Adrenal gland (tissue), 12 donors: ENCODE measurements around the gene ITPRIPL1. TPM values are rescaled to one million over a fixed set of nuclear protein-coding genes. Genes with fewer than 3 reads are reported as not detected.
A peak's percentile ranks its signal among the peaks of the same experiment; 100 is the strongest.
"Not testable (repeated sequence)": the region's sequence is repeated elsewhere in the genome, so short reads cannot be mapped to it uniquely, and the experiment has no call there.

ENCODE experiments used
- DNase-seq, 7 donors: peaks; one replicate each; pipeline ENCODE4 v3.0.0-alpha.2; 2019 to 2020
- H3K27ac ChIP-seq, 5 donors: fragments of 200-600 bp; sonication (generic) in 4 of 5; 1 replicate in 3 of 5; 2 replicates in 2 of 5; pipeline versions ENCODE4 v1.5.1 to v1.8.0; 2016 to 2020; ENCODE audit warnings: mild to moderate bottlenecking in 1 of 5
- H3K27me3 ChIP-seq: fragments of 200-600 bp; 2 replicates; pipeline ENCODE4 v1.8.0; 2021
- H3K36me3 ChIP-seq, 2 donors: fragments of 200-600 bp; replicated peaks in 1 of 2; 1 replicate in 1 of 2; 2 replicates in 1 of 2; pipeline versions ENCODE4 v1.5.1 to v1.8.0; 2018 to 2022
- H3K4me1 ChIP-seq, 2 donors: fragments of 200-600 bp; replicated peaks in 1 of 2; 1 replicate in 1 of 2; 2 replicates in 1 of 2; pipeline versions ENCODE4 v1.5.1 to v1.8.0; 2018 to 2021
- H3K4me3 ChIP-seq, 4 donors: fragments of 200-600 bp; sonication (generic) in 3 of 4; one replicate each; pipeline ENCODE4 v1.5.1; 2016 to 2018
- H3K9me3 ChIP-seq, 3 donors: fragments of 200-600 bp; sonication (generic) in 1 of 3; replicated peaks in 1 of 3; 1 replicate in 2 of 3; 2 replicates in 1 of 3; pipeline versions ENCODE4 v1.5.1 to v1.8.0; 2016 to 2021
- CTCF ChIP-seq, 6 experiments: fragments of 450-650 bp in 4 of 6; fragments of 200-600 bp in 2 of 6; sonication (generic) in 1 of 6; IDR thresholded peaks; 1 replicate in 5 of 6; 2 replicates in 1 of 6; pipeline versions ENCODE4 v1.5.1 to v1.8.0; 2016 to 2021; ENCODE audit warnings: antibody characterized with exemption in 6 of 6, mild to moderate bottlenecking in 2 of 6, moderate library complexity in 1 of 6
- POLR2A ChIP-seq, 2 donors: fragments of 450-650 bp; IDR thresholded peaks; one replicate each; pipeline ENCODE4 v1.6.1; 2017; ENCODE audit warnings: antibody characterized with exemption in 2 of 2, mild to moderate bottlenecking in 2 of 2, moderate library complexity in 1 of 2
- WGBS, 4 donors: extraction: QIAGEN DNeasy Blood & Tissue Kit in 2 of 4; methylation state at CpG; one replicate each; pipeline versions ENCODE4 v1.1.5 to v1.1.7; 2013 to 2017; 5-methylcytosine and 5-hydroxymethylcytosine counted together
- intact Hi-C, 2 donors: fragments of 100-400 bp; cut with DNase I; formaldehyde crosslinking; loops; one replicate each; pipeline versions ENCODE4 v1.14.1 to v1.15.0; 2022 to 2023
- polyA plus RNA-seq, 3 donors: library from polyadenylated mRNA; stranded (reverse); fragments of 200-250 nt in 2 of 3; fragments of 350-450 nt in 1 of 3; fragmentation: Illumina TruSeq in 1 of 3; extraction: RNeasy Lipid Tissue Mini Kit (QIAGEN cat#74804) in 1 of 3; gene quantifications; one replicate each; pipeline ENCODE4 v1.2.3, GENCODE V29; 2013 to 2014
- total RNA-seq, 9 donors: library from RNA; depleted of rRNA in 4 of 9; stranded (reverse); fragments of >200 nt in 4 of 9; fragments of 120-200 nt in 1 of 9; fragmentation: NEBNext Ultra II Directional in 1 of 9; extraction: Animal tissue kit (Norgen Biotek cat#: 25700) in 1 of 9; gene quantifications; one replicate each; pipeline versions ENCODE4 v1.1.0 to v1.2.4, GENCODE V29; 2013 to 2023
- donor health status: healthy with polysubstance abuse.
- donor health status: Bipolar disorder and iron deficiency.
- donor health status: DM: yes; HTN: yes; CAD: no.
- donor health status: DM: no; HTN: no; CAD: no.
- donor health status: DM: no; HTN: no; CAD: no.
- donor health status: DM: yes; HTN: yes; CAD: no.

ITPRIPL1 gene
- total and polyA plus RNA-seq, 12 donors, result 0.32 to 3.8 (median 0.81) TPM; not detected in 1

GRCh38 chr2:96291751-96292150 is 33.4 kb upstream of the ITPRIPL1 start:
- TF ChIP-seq CTCF (IDR thresholded peaks at IDR 0.05), result no peak
- TF ChIP-seq POLR2A (IDR thresholded peaks at IDR 0.05), result no peak
- WGBS, 4 donors, result 82 to 88% (median 85%) methylated on average over 4 to 5 of the region's 5 CpGs
- H3K36me3 ChIP-seq, result peaks cover 0 to 100% of the 10 kb centered on the region in 2 donors
- H3K27ac ChIP-seq, result no peak overlapping the region
- no peak overlapping the region for H3K4me3 ChIP-seq
- no peaks in the 10 kb centered on the region for H3K4me1 ChIP-seq
- DNase-seq, result no peak
- intact Hi-C loops, result no loop called here
- H3K9me3 ChIP-seq, result no peaks in the 10 kb centered on the region
- no peaks in the 10 kb centered on the region for H3K27me3 ChIP-seq

- peaks cover 0 to 100% of the 10 kb centered on the region in 2 donors for H3K36me3 ChIP-seq
- WGBS, 4 donors, result 89 to 94% (median 89%) methylated on average over 8 of the region's 8 CpGs
Observed at GRCh38 chr2:96294271-96294670, 30.8 kb upstream of the ITPRIPL1 start.

GRCh38 chr2:96296925-96297324 is 28.2 kb upstream of the ITPRIPL1 start:
- WGBS, 4 donors, result 29 to 62% (median 57%) methylated on average over 5 of the region's 5 CpGs
- Histone ChIP-seq H3K27me3 (no peaks in the 10 kb centered on the region), H3K9me3 (no peaks in the 10 kb centered on the region), H3K4me3 (no peak overlapping the region), H3K27ac (no peak overlapping the region), H3K36me3 (peaks cover 0 to 100% of the 10 kb centered on the region in 2 donors), H3K4me1 (no peaks in the 10 kb centered on the region)
- intact Hi-C loops, result no loop called here
- DNase-seq, result peak in 2 of 7 donors; percentile 25 to 46
- no peak for TF ChIP-seq POLR2A (IDR thresholded peaks at IDR 0.05)

More at GRCh38 chr2:96294271-96294670, 30.8 kb upstream of the ITPRIPL1 start:
- H3K4me3 ChIP-seq, H3K9me3 ChIP-seq, H3K27me3 ChIP-seq, intact Hi-C loops, H3K27ac ChIP-seq, DNase-seq, H3K4me1 ChIP-seq: not testable (repeated sequence)

GRCh38 chr2:96301865-96302264 is 23.3 kb upstream of the ITPRIPL1 start:
- Histone ChIP-seq H3K4me1 (peaks cover 7 to 19% of the 10 kb centered on the region in 2 donors), H3K36me3 (peaks cover 0 to 67% of the 10 kb centered on the region in 2 donors)
- intact Hi-C loops, result no loop called here

GRCh38 chr2:96304606-96305005 is 20.5 kb upstream of the ITPRIPL1 start:
- Histone ChIP-seq H3K36me3 (peaks cover 0 to 39% of the 10 kb centered on the region in 2 donors), H3K4me1 (peaks cover 7 to 19% of the 10 kb centered on the region in 2 donors), H3K9me3 (no peaks in the 10 kb centered on the region), H3K27me3 (no peaks in the 10 kb centered on the region), H3K4me3 (peak overlapping the region in 3 of 4 donors; percentile 76 to 91 (median 80)), H3K27ac (no peak overlapping the region)
- TF ChIP-seq CTCF (IDR thresholded peaks at IDR 0.05) (no peak), POLR2A (IDR thresholded peaks at IDR 0.05) (no peak)
- intact Hi-C loops, result no loop called here
- 53 to 65% (median 63%) methylated on average over 11 of the region's 11 CpGs for WGBS, 4 donors
- DNase-seq, result no peak

More at GRCh38 chr2:96301865-96302264, 23.3 kb upstream of the ITPRIPL1 start:
- Histone ChIP-seq H3K27ac (no peak overlapping the region), H3K27me3 (no peaks in the 10 kb centered on the region), H3K9me3 (no peaks in the 10 kb centered on the region), H3K4me3 (no peak overlapping the region)
- 50 to 83% (median 77%) methylated on average over 1 of the region's 1 CpG for WGBS, 4 donors
- no peak for DNase-seq
- TF ChIP-seq POLR2A (IDR thresholded peaks at IDR 0.05), result no peak
- no peak for TF ChIP-seq CTCF (IDR thresholded peaks at IDR 0.05)
